ENCODE measurements around the gene LYAR. TPM values are rescaled to one million over a fixed set of nuclear protein-coding genes. Genes with fewer than 3 reads are reported as not detected.
A peak's percentile ranks its signal among the peaks of the same experiment; 100 is the strongest.

Gene LYAR
- polyA plus RNA-seq, 1 experiment, result 2.4 TPM

GRCh38 chr4:4302001-4302400 lies 12.0 kb upstream of the LYAR start:
- no peak for TF ChIP-seq CTCF (IDR thresholded peaks at IDR 0.05; ENCODE audit: insufficient read depth, low read depth, low read length)
- H3K27me3 ChIP-seq (ENCODE audit: control insufficient read depth, insufficient read depth, low read length), result no peaks in the 10 kb centered on the region
- no peak overlapping the region for H3K4me3 ChIP-seq (ENCODE audit: low read depth, low read length)
- POLR2A ChIA-PET, result no interaction called here
- CTCF ChIA-PET, result no interaction called here
- peaks cover 12% of the 10 kb centered on the region for H3K36me3 ChIP-seq (ENCODE audit: control insufficient read depth, insufficient read depth, low read length)
- no peak for DNase-seq (ENCODE audit: low read depth)

- no peaks in the 10 kb centered on the region for H3K27me3 ChIP-seq (ENCODE audit: control insufficient read depth, insufficient read depth, low read length)
- no peak for DNase-seq (ENCODE audit: low read depth)
- H3K36me3 ChIP-seq (ENCODE audit: control insufficient read depth, insufficient read depth, low read length), result peaks cover 10% of the 10 kb centered on the region
- no peak overlapping the region for H3K4me3 ChIP-seq (ENCODE audit: low read depth, low read length)
- ChIA-PET CTCF (interaction anchor here (1.7 kb wide), 1 partner anchor 34 kb away, joined by 4 read pairs; no protein-coding TSS in a partner anchor), POLR2A (no interaction called here)
- no peak for TF ChIP-seq CTCF (IDR thresholded peaks at IDR 0.05; ENCODE audit: insufficient read depth, low read depth, low read length)
Observed at GRCh38 chr4:4299006-4299405, 9.1 kb upstream of the LYAR start.

- no peak for DNase-seq (ENCODE audit: low read depth)
- Histone ChIP-seq H3K4me3 (ENCODE audit: low read depth, low read length) (no peak overlapping the region), H3K27me3 (ENCODE audit: control insufficient read depth, insufficient read depth, low read length) (no peaks in the 10 kb centered on the region), H3K36me3 (ENCODE audit: control insufficient read depth, insufficient read depth, low read length) (peaks cover 3% of the 10 kb centered on the region)
- ChIA-PET POLR2A (no interaction called here), CTCF (no interaction called here)
- TF ChIP-seq CTCF (IDR thresholded peaks at IDR 0.05; ENCODE audit: insufficient read depth, low read depth, low read length), result no peak
Observed at GRCh38 chr4:4296283-4296846, 6.4 kb upstream of the LYAR start.

GRCh38 chr4:4293279-4293678 lies 3.3 kb upstream of the LYAR start:
- no peak for DNase-seq (ENCODE audit: low read depth)
- Histone ChIP-seq H3K36me3 (ENCODE audit: control insufficient read depth, insufficient read depth, low read length) (no peaks in the 10 kb centered on the region), H3K4me3 (ENCODE audit: low read depth, low read length) (no peak overlapping the region), H3K27me3 (ENCODE audit: control insufficient read depth, insufficient read depth, low read length) (no peaks in the 10 kb centered on the region)
- CTCF ChIA-PET, result no interaction called here
- no peak for TF ChIP-seq CTCF (IDR thresholded peaks at IDR 0.05; ENCODE audit: insufficient read depth, low read depth, low read length)
- POLR2A ChIA-PET, result no interaction called here

DNA sequence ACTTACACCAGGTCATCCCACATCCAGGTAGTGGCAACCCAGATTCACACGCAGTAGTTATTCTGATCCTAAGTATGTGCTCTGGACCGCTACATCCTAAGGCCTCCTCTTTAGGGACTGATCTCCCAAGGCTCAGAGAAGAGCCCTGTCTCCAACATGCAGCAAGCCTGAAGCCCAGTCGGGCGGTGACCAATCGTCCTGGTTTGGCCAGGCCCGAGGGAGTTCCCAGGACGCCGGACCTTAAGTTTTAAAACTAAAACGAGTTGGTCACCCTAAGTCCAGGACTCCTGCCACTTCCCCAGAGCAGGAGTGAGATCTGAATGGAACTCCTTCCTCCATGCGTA lies 385 bp downstream of the LYAR start:
- TF ChIP-seq CTCF (IDR thresholded peaks at IDR 0.05; ENCODE audit: insufficient read depth, low read depth, low read length), result no peak
- peaks cover 2% of the 10 kb centered on the region; the same call in 1 of the 2 replicates for H3K36me3 ChIP-seq (ENCODE audit: control insufficient read depth, insufficient read depth, low read length)
- no peak for DNase-seq (ENCODE audit: low read depth)
- CTCF ChIA-PET, result no interaction called here
- peak overlapping the region; percentile 93 for H3K4me3 ChIP-seq (ENCODE audit: low read depth, low read length)
- H3K27me3 ChIP-seq (ENCODE audit: control insufficient read depth, insufficient read depth, low read length), result no peaks in the 10 kb centered on the region
- POLR2A ChIA-PET, result no interaction called here
